HEK293T (cell line): Measurements from ENCODE around the gene PARP6.

Experiments used
- FOXK2 ChIP-seq: fragments of 450-650 bp; IDR thresholded peaks from 2 replicates; pipeline ENCODE4 v1.6.1; 2016; ENCODE audit warnings: mild to moderate bottlenecking
- FOXM1 ChIP-seq: fragments of 450-650 bp; IDR thresholded peaks from 2 replicates; pipeline ENCODE4 v1.6.1; 2017; ENCODE audit warnings: mild to moderate bottlenecking, borderline replicate concordance
- LEF1 ChIP-seq: fragments of 450-650 bp; IDR thresholded peaks from 2 replicates; pipeline ENCODE4 v1.6.1; 2017; ENCODE audit warnings: mild to moderate bottlenecking, borderline replicate concordance
- PKNOX1 ChIP-seq: fragments of 450-650 bp; IDR thresholded peaks from 2 replicates; pipeline ENCODE4 v1.6.1; 2016
- SP1 ChIP-seq: fragments of 450-650 bp; IDR thresholded peaks from 2 replicates; pipeline ENCODE4 v1.6.1; 2017
- TARDBP ChIP-seq: fragments of 450-650 bp; IDR thresholded peaks from 2 replicates; pipeline ENCODE4 v1.6.1; 2016

- TF ChIP-seq FOXM1 = no peak
- no peak for TF ChIP-seq TARDBP
- TF ChIP-seq SP1 = no peak
- TF ChIP-seq LEF1 = no peak
- TF ChIP-seq PKNOX1 = no peak
- no peak for TF ChIP-seq FOXK2
These were observed 16.6 kb upstream of the PARP6 start for GRCh38 chr15:72288796-72289596.
